ENCODE data around the gene ALOX5.

- no peak for TF ChIP-seq POLR2A (IDR thresholded peaks at IDR 0.05)
- TF ChIP-seq POLR2AphosphoS5 (IDR thresholded peaks at IDR 0.05): no peak
- no peak for TF ChIP-seq CTCF (IDR thresholded peaks at IDR 0.05)
Measured at GRCh38 chr10:45452743-45453452, 78.9 kb downstream of the ALOX5 start.

All from upper lobe of left lung (tissue), 4 donors.